C4-2B (cell line): ENCODE results near the gene PRICKLE2.

Experiments
- ZFX ChIP-seq: fragments of 450-650 bp; IDR thresholded peaks from 2 replicates; pipeline ENCODE4 v1.6.1; 2017
- TF ChIP-seq, protein P1 (sequence below): fragments of 450-650 bp; conservative IDR thresholded peaks from 2 replicates; pipeline ENCODE4 v1.5.1; 2017; ENCODE audit warnings: mild to moderate bottlenecking

DNA sequence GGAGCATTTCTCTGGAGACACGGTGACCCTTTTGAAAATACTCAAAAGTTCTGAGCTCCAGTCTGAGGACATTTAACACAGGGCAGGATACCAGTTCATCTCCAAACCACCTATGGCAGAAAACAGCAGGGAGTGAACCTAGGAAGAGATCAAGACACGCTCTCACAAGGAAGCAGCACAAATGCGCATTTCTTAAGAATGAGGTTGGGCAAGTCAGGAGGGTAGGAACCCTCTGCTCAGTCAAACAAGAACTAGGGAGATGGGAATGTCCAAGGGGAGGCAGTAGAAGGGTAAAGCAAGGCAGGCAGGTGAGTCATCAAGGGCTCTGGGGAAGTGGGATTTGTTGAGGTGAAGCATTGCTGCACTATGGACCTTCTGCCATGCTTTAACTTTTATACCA lies 141.7 kb downstream of the PRICKLE2 start:
- TF ChIP-seq, protein P1, sequence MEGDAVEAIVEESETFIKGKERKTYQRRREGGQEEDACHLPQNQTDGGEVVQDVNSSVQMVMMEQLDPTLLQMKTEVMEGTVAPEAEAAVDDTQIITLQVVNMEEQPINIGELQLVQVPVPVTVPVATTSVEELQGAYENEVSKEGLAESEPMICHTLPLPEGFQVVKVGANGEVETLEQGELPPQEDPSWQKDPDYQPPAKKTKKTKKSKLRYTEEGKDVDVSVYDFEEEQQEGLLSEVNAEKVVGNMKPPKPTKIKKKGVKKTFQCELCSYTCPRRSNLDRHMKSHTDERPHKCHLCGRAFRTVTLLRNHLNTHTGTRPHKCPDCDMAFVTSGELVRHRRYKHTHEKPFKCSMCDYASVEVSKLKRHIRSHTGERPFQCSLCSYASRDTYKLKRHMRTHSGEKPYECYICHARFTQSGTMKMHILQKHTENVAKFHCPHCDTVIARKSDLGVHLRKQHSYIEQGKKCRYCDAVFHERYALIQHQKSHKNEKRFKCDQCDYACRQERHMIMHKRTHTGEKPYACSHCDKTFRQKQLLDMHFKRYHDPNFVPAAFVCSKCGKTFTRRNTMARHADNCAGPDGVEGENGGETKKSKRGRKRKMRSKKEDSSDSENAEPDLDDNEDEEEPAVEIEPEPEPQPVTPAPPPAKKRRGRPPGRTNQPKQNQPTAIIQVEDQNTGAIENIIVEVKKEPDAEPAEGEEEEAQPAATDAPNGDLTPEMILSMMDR: no peak
- no peak for TF ChIP-seq ZFX
